Inflammatory macrophage treated with lipopolysaccharide for 4 hours (primary cell): ENCODE data around the gene PRKCG.
"Not testable (repeated sequence)": the region's sequence is repeated elsewhere in the genome, so short reads cannot be mapped to it uniquely, and the experiment has no call there.

Experiments used
- DNase-seq: peaks from one replicate; pipeline ENCODE4 v3.0.0-alpha.2; 2020

PRKCG gene

GRCh38 chr19:53881482-53882390 is at the start of gene PRKCG:
PRKCG (plus strand) TSS chr19:53882197; CDS start chr19:53882495, 298 bp downstream.
- DNase-seq: peak; percentile 10

GRCh38 chr19:53832861-53833260 is 49.1 kb upstream of the PRKCG start:
- DNase-seq: not testable (repeated sequence)

- not testable (repeated sequence) for DNase-seq
Observed at GRCh38 chr19:53838446-53838845, 43.6 kb upstream of the PRKCG start.

GRCh38 chr19:53840241-53840640 is 41.8 kb upstream of the PRKCG start:
- DNase-seq: not testable (repeated sequence)

GRCh38 chr19:53840914-53841313 is 41.1 kb upstream of the PRKCG start:
- peak; percentile 76 for DNase-seq

- peak; percentile 91 for DNase-seq
Observed at GRCh38 chr19:53844849-53845246, 37.1 kb upstream of the PRKCG start.

GRCh38 chr19:53847555-53847954 is 34.4 kb upstream of the PRKCG start:
- DNase-seq: no peak

GRCh38 chr19:53849237-53849676 is 32.7 kb upstream of the PRKCG start:
- peak; percentile 87 for DNase-seq

- no peak for DNase-seq
Observed at GRCh38 chr19:53853707-53854106, 28.3 kb upstream of the PRKCG start.

GRCh38 chr19:53864308-53864836 is 17.6 kb upstream of the PRKCG start:
- DNase-seq: no peak

- DNase-seq: no peak
Observed at GRCh38 chr19:53865523-53865917, 16.5 kb upstream of the PRKCG start.

- DNase-seq: peak; percentile 68
Observed at GRCh38 chr19:53865918-53866864, 15.8 kb upstream of the PRKCG start.

- DNase-seq: no peak
Observed at GRCh38 chr19:53866865-53867224, 15.2 kb upstream of the PRKCG start.

GRCh38 chr19:53867225-53868090 is 14.5 kb upstream of the PRKCG start, which contains the start of gene MYADM:
MYADM (plus strand) TSS chr19:53867883; CDS start chr19:53873530, 5,647 bp downstream.
- peak; percentile 98 for DNase-seq

GRCh38 chr19:53868091-53868891 is 13.7 kb upstream of the PRKCG start:
- peak; percentile 80 for DNase-seq

GRCh38 chr19:53868892-53869804 is 12.8 kb upstream of the PRKCG start:
- peak; percentile 92 for DNase-seq

- DNase-seq: not testable (repeated sequence)
Observed at GRCh38 chr19:53869805-53870484, 12.1 kb upstream of the PRKCG start.

GRCh38 chr19:53870485-53870844 is 11.5 kb upstream of the PRKCG start:
- peak; percentile 83 for DNase-seq

- peak; percentile 74 for DNase-seq
Observed at GRCh38 chr19:53871454-53871853, 10.5 kb upstream of the PRKCG start.
